22Rv1 (cell line): ENCODE data around the gene THOC6.

Experiments used
- H3K27ac ChIP-seq: fragments of 450-650 bp; 2 replicates; pipeline ENCODE4 v1.5.1; 2017
- ZFX ChIP-seq: fragments of 450-650 bp; IDR thresholded peaks from 2 replicates; pipeline ENCODE4 v1.6.1; 2017; ENCODE audit warnings: antibody characterized with exemption, borderline replicate concordance
- TF ChIP-seq, protein P1 (sequence below): fragments of 450-650 bp; IDR thresholded peaks from 2 replicates; pipeline ENCODE4 v1.5.1; 2017; ENCODE audit warnings: mild to moderate bottlenecking

THOC6 gene

DNA sequence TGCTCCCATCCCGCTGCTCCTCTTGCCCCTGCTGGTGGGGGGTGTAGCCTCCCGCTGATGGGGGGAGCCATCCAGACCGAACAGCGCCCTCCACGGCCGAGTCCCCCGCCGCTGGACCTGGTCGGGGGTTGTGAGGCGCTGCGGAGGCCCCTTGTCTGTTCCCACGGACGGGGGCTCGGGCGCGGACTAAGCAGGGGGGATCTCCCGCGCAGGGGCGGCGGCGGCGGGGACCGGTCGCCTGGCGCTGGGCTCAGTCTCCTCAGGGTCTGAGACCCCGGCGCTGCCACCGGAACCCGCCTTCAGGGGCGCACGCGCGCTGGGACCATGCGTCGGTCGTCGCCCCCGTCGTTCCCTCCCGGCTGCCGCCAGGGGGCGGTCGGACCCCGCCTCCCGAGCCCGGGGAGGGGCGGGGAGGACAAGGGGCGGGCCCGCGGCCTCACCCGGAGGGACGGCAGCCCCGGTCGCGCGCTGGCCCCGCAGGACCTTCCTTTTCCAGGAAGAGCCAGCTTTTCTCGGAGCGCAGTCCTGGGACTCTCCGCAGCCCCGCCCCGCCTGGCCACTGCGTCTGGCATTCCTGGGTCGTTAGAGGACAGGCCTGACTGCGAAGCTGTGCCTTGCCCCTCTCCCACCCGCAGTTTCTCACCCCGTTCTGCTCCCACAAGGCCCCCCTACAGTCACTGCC lies 35.3 kb downstream of the THOC6 start:
- peak overlapping the region; percentile 66 for H3K27ac ChIP-seq
- TF ChIP-seq, protein P1, sequence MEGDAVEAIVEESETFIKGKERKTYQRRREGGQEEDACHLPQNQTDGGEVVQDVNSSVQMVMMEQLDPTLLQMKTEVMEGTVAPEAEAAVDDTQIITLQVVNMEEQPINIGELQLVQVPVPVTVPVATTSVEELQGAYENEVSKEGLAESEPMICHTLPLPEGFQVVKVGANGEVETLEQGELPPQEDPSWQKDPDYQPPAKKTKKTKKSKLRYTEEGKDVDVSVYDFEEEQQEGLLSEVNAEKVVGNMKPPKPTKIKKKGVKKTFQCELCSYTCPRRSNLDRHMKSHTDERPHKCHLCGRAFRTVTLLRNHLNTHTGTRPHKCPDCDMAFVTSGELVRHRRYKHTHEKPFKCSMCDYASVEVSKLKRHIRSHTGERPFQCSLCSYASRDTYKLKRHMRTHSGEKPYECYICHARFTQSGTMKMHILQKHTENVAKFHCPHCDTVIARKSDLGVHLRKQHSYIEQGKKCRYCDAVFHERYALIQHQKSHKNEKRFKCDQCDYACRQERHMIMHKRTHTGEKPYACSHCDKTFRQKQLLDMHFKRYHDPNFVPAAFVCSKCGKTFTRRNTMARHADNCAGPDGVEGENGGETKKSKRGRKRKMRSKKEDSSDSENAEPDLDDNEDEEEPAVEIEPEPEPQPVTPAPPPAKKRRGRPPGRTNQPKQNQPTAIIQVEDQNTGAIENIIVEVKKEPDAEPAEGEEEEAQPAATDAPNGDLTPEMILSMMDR, result peak; percentile 92
- no peak for TF ChIP-seq ZFX

DNA sequence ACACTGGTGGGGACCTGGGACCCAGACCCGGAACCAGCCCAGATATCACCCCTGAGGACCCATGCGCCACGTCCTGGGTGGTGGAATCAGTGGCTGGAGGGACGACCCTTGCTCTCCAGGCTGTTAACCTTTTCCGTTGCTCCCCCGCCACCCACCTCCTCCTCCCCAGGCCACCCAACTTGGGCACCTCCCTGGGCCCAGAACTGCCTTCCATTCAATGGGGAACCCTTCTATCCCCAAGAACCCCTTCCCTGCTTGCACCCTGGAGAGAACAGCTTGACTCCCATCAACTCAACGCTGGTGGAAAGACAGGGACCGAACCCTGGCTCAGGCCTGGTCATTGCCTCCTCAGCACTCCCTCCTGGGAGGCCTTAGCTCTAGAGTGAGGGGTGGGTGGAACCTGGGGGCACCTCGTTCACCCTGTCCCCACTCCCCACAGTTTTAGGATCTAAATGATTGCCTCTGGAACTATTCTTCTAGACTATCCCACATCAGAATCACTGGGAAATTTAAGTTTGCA lies 35.9 kb downstream of the THOC6 start:
- peak overlapping the region; percentile 66 for H3K27ac ChIP-seq
- no peak for TF ChIP-seq ZFX
- TF ChIP-seq, protein P1, result no peak

DNA sequence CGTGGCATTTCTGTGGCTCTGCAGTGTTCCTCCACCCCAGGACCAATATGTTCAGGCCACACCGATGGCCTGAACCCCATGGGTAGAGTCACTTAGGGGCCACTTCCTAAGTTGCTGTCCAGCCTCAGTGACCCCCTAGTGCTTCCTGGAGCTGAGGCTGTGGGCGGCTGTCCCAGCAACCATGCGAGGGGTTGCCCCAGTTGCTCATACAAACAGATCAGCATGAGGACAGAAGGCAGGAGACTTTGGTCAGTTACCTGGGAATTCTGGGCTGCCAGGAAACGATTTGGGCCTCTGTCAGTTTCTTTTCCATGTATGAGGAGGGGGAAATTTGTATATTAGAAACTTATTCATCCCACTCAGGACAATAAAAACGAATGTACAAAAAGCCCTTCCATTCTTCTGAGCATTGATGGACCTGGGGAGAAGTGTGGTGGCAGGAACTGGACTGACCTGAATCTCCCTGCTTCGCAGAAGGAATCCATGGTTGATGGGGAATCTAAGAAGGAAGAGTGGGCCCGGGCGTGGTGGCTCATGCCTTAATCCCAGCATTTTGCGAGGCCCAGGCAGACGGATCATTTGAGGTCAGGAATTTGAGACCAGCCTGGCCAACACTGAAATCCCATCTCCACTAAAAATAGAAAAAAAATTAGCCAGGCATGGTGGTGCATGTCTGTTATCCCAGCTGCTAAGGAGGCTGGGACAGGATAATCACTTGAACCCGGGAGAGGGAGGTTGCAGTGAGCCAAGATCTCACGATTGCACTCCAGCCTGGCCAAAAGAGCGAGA lies 36.7 kb downstream of the THOC6 start:
- no peak overlapping the region for H3K27ac ChIP-seq
- no peak for TF ChIP-seq ZFX
- TF ChIP-seq, protein P1, result no peak

DNA sequence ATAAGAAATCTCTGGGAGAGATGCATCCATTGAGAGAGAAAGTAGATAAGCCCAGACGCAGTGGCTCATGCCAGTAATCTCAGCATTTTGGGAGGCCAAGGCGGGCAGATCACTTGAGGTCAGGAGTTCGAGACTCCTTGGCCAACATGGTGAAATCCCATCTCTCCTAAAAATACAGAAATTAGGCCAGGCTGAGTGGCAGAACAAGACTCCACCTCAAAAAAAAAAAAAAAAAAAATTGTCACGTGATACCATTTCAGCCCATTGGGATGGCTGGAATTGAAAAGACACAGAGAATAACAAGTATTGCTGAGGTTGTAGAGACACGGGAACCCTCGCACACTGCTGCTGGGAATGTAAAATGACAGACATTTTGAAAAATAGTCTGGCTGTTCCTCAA lies 38.7 kb downstream of the THOC6 start:
- TF ChIP-seq ZFX, result no peak
- TF ChIP-seq, protein P1, result no peak
- no peak overlapping the region for H3K27ac ChIP-seq

DNA sequence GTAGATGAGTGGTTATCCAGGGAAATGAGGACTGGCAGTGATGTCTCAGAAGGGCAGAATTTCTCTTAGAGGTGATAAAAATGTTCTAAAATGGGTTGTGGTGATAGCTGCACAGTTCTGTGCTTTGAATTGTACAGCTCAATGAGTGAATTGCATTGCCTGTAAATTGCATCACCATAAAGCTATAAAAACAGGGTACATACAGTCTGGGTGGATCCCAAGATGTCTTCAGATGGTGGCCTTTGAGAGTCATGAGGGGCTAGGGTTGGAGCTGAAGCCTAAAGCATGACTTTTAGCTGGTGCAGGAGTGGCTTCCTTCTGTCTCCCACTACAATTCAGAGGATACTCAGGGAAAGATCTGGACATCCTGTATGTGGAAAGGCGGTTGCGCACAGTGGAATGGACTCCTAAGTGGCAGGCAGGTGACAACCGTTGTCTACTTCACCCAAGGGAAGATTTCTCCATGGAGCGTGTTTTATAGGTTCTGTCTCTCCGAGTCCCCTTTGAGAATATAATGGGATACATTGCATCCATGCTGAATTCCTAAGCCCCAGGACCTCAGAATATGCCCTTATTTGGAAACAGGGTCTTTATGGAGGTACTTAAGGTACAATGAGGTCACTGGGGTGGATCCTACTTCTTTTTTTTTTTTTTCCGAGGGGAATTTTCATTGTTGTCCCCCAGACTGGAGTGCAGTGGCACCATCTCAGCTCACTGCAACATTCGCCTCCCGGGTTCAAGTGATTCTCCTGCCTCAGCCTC lies 40.0 kb downstream of the THOC6 start:
- TF ChIP-seq, protein P1, result no peak
- TF ChIP-seq ZFX, result no peak
- no peak overlapping the region for H3K27ac ChIP-seq

DNA sequence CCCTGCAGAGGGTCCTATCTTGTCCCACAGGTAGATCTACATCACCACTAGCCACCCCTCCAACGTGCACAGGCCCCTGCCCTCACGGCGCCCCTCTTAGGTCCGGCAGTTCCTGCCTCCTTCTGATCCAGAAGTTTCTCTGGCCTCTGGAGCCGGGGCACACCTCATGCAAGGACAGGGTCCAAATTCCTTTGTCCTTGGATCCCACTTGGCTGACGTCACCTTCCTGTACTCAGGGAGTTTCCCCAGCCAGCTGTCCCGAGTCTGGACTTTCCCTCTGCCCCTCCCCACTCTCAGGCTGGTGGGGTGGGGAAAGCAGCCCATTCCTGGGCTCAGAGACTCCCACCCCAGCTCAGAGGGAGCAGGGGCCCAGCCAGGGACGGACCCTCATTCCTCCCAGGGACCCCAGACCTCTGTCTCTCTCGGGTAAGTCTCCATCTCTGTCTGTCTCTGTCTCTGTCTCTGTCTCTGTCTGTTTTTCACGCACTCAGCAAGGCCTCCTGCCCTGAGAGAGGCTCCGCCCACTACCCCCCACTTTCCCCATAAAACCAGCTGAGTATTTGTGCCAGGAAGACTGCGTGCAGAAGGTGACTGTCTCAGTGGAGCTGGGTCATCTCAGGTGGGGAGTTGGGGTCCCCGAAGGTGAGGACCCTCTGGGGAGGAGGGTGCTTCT lies 41.4 kb downstream of the THOC6 start, which contains the start of gene IL32:
Gene IL32 (plus strand): TSS at position 572 of the 673 bp plus-strand sequence. CDS start 172 bp downstream, outside the sequence.
- TF ChIP-seq, protein P1, result no peak
- no peak for TF ChIP-seq ZFX
- H3K27ac ChIP-seq, result no peak within 1 kb of the TSS
